ENCODE data around the gene EIF2S3B. TPM values are rescaled to one million over a fixed set of nuclear protein-coding genes. Genes with fewer than 3 reads are reported as not detected.

The EIF2S3B gene
- total and polyA plus RNA-seq, 4 donors: 0.25 to 0.51 (median 0.51) TPM; not detected in 1

DNA sequence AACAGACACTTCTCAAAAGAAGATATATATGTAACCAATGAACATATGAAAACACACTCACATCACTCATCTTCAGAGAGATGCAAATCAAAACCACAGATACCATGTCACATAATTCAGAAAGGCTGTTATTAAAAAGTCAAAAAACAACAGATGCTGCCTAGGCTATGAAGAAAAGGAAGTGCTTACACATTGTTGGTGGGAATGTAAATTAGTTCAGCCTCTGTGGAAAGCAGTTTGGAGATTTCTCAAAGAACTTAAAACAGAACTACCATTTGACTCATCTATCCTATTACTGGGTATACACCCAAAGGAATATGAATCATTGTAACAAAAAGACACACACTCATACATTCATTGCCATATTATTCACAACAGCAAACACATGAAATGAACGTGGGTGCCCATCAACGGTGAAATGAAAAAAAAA is 35.1 kb downstream of the EIF2S3B start (continued):
- TF ChIP-seq, protein P1, sequence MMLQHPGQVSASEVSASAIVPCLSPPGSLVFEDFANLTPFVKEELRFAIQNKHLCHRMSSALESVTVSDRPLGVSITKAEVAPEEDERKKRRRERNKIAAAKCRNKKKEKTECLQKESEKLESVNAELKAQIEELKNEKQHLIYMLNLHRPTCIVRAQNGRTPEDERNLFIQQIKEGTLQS (IDR thresholded peaks at IDR 0.05): no peak
- TF ChIP-seq JUND (IDR thresholded peaks at IDR 0.05) (no peak), NR2F2 (IDR thresholded peaks at IDR 0.05) (no peak), FOXA2 (IDR thresholded peaks at IDR 0.05) (no peak), GABPA (IDR thresholded peaks at IDR 0.05 in 1 of 2, conservative IDR thresholded peaks at IDR 0.05 in 1 of 2) (no peak)
- TF ChIP-seq, protein P2, sequence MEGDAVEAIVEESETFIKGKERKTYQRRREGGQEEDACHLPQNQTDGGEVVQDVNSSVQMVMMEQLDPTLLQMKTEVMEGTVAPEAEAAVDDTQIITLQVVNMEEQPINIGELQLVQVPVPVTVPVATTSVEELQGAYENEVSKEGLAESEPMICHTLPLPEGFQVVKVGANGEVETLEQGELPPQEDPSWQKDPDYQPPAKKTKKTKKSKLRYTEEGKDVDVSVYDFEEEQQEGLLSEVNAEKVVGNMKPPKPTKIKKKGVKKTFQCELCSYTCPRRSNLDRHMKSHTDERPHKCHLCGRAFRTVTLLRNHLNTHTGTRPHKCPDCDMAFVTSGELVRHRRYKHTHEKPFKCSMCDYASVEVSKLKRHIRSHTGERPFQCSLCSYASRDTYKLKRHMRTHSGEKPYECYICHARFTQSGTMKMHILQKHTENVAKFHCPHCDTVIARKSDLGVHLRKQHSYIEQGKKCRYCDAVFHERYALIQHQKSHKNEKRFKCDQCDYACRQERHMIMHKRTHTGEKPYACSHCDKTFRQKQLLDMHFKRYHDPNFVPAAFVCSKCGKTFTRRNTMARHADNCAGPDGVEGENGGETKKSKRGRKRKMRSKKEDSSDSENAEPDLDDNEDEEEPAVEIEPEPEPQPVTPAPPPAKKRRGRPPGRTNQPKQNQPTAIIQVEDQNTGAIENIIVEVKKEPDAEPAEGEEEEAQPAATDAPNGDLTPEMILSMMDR (IDR thresholded peaks at IDR 0.05; ENCODE audit: low read depth, low read length, missing input control): no peak

DNA sequence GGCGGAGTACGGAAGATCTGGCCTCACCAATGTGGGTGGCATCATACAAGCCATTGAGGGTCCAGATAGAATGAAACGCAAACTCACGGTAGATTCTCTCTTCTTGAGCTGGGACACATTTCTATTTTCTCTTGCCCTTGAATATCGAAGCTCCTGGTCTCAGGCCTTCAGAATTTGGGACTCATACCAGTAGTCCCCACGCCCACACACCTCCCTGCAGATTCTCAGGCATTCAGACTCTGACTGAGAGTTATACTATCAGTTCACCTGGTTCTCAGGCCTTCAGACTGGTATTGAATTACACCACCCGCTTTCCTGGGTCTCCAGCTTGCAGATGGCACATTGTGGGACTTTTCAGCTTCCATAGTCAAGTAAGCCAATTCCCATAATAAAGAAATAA is 37.8 kb downstream of the EIF2S3B start:
- Histone ChIP-seq H3K4me1 (ENCODE audit: control insufficient read depth in 4 of 4, insufficient read depth in 4 of 4, low read length in 3 of 4) (no peaks in the 10 kb centered on the region), H3K27ac (ENCODE audit: low read depth in 1 of 2, low read length in 2 of 2) (no peak overlapping the region), H3K9ac (ENCODE audit: low read depth in 1 of 2, low read length in 2 of 2) (no peak overlapping the region), H3K4me3 (ENCODE audit: low read depth in 1 of 3, low read length in 3 of 3) (no peak overlapping the region), H3K27me3 (ENCODE audit: control insufficient read depth in 4 of 4, insufficient read depth in 4 of 4, low read length in 3 of 4) (no peaks in the 10 kb centered on the region), H3K36me3 (ENCODE audit: control insufficient read depth in 4 of 4, insufficient read depth in 3 of 4, low read depth in 1 of 4, low read length in 3 of 4) (no peaks in the 10 kb centered on the region), H3K9me3 (ENCODE audit: control insufficient read depth in 4 of 4, low read length in 3 of 4) (no peaks in the 10 kb centered on the region)
- WGBS: 80% methylated on average over 7 of the region's 7 CpGs
- no peak for DNase-seq (ENCODE audit: low spot score)
- TF ChIP-seq FOXA1 (IDR thresholded peaks at IDR 0.05) (no peak), TAF1 (conservative IDR thresholded peaks at IDR 0.05) (no peak), EGR1 (IDR thresholded peaks at IDR 0.05; ENCODE audit: low read depth in 2 of 2) (no peak), NR2F2 (IDR thresholded peaks at IDR 0.05) (no peak), RXRA (IDR thresholded peaks at IDR 0.05) (no peak), HNF4G (IDR thresholded peaks at IDR 0.05) (no peak), FOXA2 (IDR thresholded peaks at IDR 0.05) (no peak), RAD21 (IDR thresholded peaks at IDR 0.05) (no peak)
- TF ChIP-seq, protein P2 (IDR thresholded peaks at IDR 0.05; ENCODE audit: low read depth, low read length, missing input control): no peak
- TF ChIP-seq, protein P1 (IDR thresholded peaks at IDR 0.05): no peak
- TF ChIP-seq, protein P3, sequence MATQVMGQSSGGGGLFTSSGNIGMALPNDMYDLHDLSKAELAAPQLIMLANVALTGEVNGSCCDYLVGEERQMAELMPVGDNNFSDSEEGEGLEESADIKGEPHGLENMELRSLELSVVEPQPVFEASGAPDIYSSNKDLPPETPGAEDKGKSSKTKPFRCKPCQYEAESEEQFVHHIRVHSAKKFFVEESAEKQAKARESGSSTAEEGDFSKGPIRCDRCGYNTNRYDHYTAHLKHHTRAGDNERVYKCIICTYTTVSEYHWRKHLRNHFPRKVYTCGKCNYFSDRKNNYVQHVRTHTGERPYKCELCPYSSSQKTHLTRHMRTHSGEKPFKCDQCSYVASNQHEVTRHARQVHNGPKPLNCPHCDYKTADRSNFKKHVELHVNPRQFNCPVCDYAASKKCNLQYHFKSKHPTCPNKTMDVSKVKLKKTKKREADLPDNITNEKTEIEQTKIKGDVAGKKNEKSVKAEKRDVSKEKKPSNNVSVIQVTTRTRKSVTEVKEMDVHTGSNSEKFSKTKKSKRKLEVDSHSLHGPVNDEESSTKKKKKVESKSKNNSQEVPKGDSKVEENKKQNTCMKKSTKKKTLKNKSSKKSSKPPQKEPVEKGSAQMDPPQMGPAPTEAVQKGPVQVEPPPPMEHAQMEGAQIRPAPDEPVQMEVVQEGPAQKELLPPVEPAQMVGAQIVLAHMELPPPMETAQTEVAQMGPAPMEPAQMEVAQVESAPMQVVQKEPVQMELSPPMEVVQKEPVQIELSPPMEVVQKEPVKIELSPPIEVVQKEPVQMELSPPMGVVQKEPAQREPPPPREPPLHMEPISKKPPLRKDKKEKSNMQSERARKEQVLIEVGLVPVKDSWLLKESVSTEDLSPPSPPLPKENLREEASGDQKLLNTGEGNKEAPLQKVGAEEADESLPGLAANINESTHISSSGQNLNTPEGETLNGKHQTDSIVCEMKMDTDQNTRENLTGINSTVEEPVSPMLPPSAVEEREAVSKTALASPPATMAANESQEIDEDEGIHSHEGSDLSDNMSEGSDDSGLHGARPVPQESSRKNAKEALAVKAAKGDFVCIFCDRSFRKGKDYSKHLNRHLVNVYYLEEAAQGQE (IDR thresholded peaks at IDR 0.05): no peak
